Left lung (tissue), 10 donors: Measurements from ENCODE around the gene COL5A1. TPM values are rescaled to one million over a fixed set of nuclear protein-coding genes. Genes with fewer than 3 reads are reported as not detected.

Source experiments
- ATAC-seq: fragments of 200-7000 bp; cut with Tn5 transposase; one replicate; pipeline ENCODE4 v1.9.1; 2020; ENCODE audit warnings: moderate library complexity
- DNase-seq, 4 donors: peaks; one replicate each; pipeline ENCODE4 v3.0.0-alpha.2; 2013 to 2020
- H3K27ac ChIP-seq, 2 donors: fragments of 200-600 bp; sonication (generic) in 1 of 2; one replicate each; pipeline versions ENCODE4 v1.5.0 to v1.8.0; 2020 to 2021
- H3K27me3 ChIP-seq, 2 donors: fragments of 200-600 bp; sonication (generic) in 1 of 2; one replicate each; pipeline versions ENCODE4 v1.5.0 to v1.8.0; 2020 to 2021
- H3K36me3 ChIP-seq, 2 donors: fragments of 200-600 bp; sonication (generic) in 1 of 2; one replicate each; pipeline versions ENCODE4 v1.5.0 to v1.8.0; 2020 to 2021
- H3K4me1 ChIP-seq, 2 donors: fragments of 200-600 bp; one replicate each; pipeline ENCODE4 v1.8.0; 2021
- H3K4me3 ChIP-seq, 2 donors: fragments of 200-600 bp; sonication (generic) in 1 of 2; one replicate each; pipeline versions ENCODE4 v1.5.0 to v1.8.0; 2020 to 2021; ENCODE audit warnings: mild to moderate bottlenecking in 1 of 2
- H3K9me3 ChIP-seq, 2 donors: fragments of 200-600 bp; sonication (generic) in 1 of 2; one replicate each; pipeline versions ENCODE4 v1.5.0 to v1.8.0; 2020 to 2021
- CTCF ChIP-seq, 2 donors: fragments of 200-600 bp; sonication (generic) in 1 of 2; IDR thresholded peaks; one replicate each; pipeline versions ENCODE4 v1.5.0 to v1.8.0; 2021; ENCODE audit warnings: antibody characterized with exemption in 2 of 2
- intact Hi-C, 2 donors: fragments of 100-400 bp; cut with DNase I; formaldehyde crosslinking; loops; one replicate each; pipeline versions ENCODE4 v1.11.2 to v1.14.2; 2022
- polyA plus RNA-seq, 6 donors: library from polyadenylated mRNA; unstranded; fragments of 120-200 nt; gene quantifications; one replicate each; pipeline ENCODE4 v1.2.1, GENCODE V29; 2013; ENCODE audit not compliant: insufficient read length in 6 of 6
- total RNA-seq, 2 donors: library from RNA; stranded (reverse); fragmentation: NEBNext Ultra II Directional; extraction: Animal tissue kit (Norgen Biotek cat#: 25700); gene quantifications; one replicate each; pipeline ENCODE4 v1.2.1, GENCODE V29; 2021
- donor health status: DM: no; HTN: yes; CAD: no.
- donor health status: DM: no; HTN: no; CAD: no.

COL5A1 gene
- total and polyA plus RNA-seq, 8 donors = 168 to 357 (median 213) TPM

- Histone ChIP-seq H3K36me3 (no peaks in the 10 kb centered on the region), H3K27ac (no peak overlapping the region), H3K4me3 (no peak overlapping the region), H3K27me3 (peaks cover 0 to 24% of the 10 kb centered on the region in 2 donors), H3K9me3 (peaks cover 0 to 5% of the 10 kb centered on the region in 2 donors), H3K4me1 (no peaks in the 10 kb centered on the region)
- intact Hi-C loops = no loop called here
- TF ChIP-seq CTCF (IDR thresholded peaks at IDR 0.05) = no peak
- DNase-seq = peak in 2 of 4 donors; percentile 13 to 41
- ATAC-seq = no peak
Measured at GRCh38 chr9:134618833-134619447, 22.7 kb upstream of the COL5A1 start.

- no peak for DNase-seq
- H3K4me1 ChIP-seq = no peaks in the 10 kb centered on the region
- TF ChIP-seq CTCF (IDR thresholded peaks at IDR 0.05) = no peak
- no peak overlapping the region for H3K4me3 ChIP-seq
- intact Hi-C loops = no loop called here
- no peak for ATAC-seq
- no peaks in the 10 kb centered on the region for H3K36me3 ChIP-seq
- peaks cover 0 to under 1% of the 10 kb centered on the region in 2 donors for H3K9me3 ChIP-seq
- H3K27me3 ChIP-seq = peaks cover 0 to 24% of the 10 kb centered on the region in 2 donors
- H3K27ac ChIP-seq = no peak overlapping the region
Measured at GRCh38 chr9:134619448-134619982, 22.1 kb upstream of the COL5A1 start.

GRCh38 chr9:134619983-134620661 is 21.5 kb upstream of the COL5A1 start:
- Histone ChIP-seq H3K27me3 (peaks cover 0 to 24% of the 10 kb centered on the region in 2 donors), H3K27ac (no peak overlapping the region), H3K36me3 (no peaks in the 10 kb centered on the region), H3K4me3 (no peak overlapping the region), H3K9me3 (no peaks in the 10 kb centered on the region), H3K4me1 (no peaks in the 10 kb centered on the region)
- DNase-seq (peak in 2 of 4 donors; percentile 25 to 63), ATAC-seq (no peak)
- no peak for TF ChIP-seq CTCF (IDR thresholded peaks at IDR 0.05)
- intact Hi-C loops = no loop called here

- no peak for ATAC-seq
- no peaks in the 10 kb centered on the region for H3K9me3 ChIP-seq
- no peaks in the 10 kb centered on the region for H3K4me1 ChIP-seq
- H3K27ac ChIP-seq = no peak overlapping the region
- DNase-seq = peak in 2 of 4 donors; percentile 25 to 54
- H3K4me3 ChIP-seq = no peak overlapping the region
- TF ChIP-seq CTCF (IDR thresholded peaks at IDR 0.05) = no peak
- H3K27me3 ChIP-seq = peaks cover 0 to 24% of the 10 kb centered on the region in 2 donors
- no peaks in the 10 kb centered on the region for H3K36me3 ChIP-seq
- intact Hi-C loops = no loop called here
Measured at GRCh38 chr9:134620751-134621557, 20.6 kb upstream of the COL5A1 start.
